HepG2 (cell line): ENCODE data around the gene DDX39B. TPM values are rescaled to one million over a fixed set of nuclear protein-coding genes. Genes with fewer than 3 reads are reported as not detected.

Source experiments
- ARID5B ChIP-seq: IDR thresholded peaks from 2 replicates; pipeline ENCODE4 v1.4.0; 2020; ENCODE audit warnings: mild to moderate bottlenecking, missing genetic modification reagents
- CENPT ChIP-seq: sonication (generic); formaldehyde crosslinking; IDR thresholded peaks from 2 replicates; pipeline ENCODE4 v1.8.0; 2022; ENCODE audit warnings: low read depth, mild to moderate bottlenecking, moderate library complexity, missing genetic modification reagents
- FOXO4 ChIP-seq: sonication (generic); formaldehyde crosslinking; conservative IDR thresholded peaks from 2 replicates; pipeline ENCODE4 v1.8.1; 2023; ENCODE audit warnings: missing genetic modification reagents
- MAZ ChIP-seq, 2 experiments: sonication (generic) in 1 of 2; formaldehyde crosslinking in 1 of 2; IDR thresholded peaks; 2 replicates each; pipeline versions ENCODE4 v1.5.0 to v1.6.1; 2012 to 2020; ENCODE audit warnings: low read depth in 2 of 2, mild to moderate bottlenecking in 2 of 2, borderline replicate concordance in 1 of 2, improper control_type of control experiment in 1 of 2, low read length in 1 of 2, missing genetic modification reagents in 1 of 2, moderate library complexity in 1 of 2
- ZNF451 ChIP-seq: sonication (generic); formaldehyde crosslinking; IDR thresholded peaks from 2 replicates; pipeline ENCODE4 v1.5.0; 2020; ENCODE audit warnings: mild to moderate bottlenecking, missing genetic modification reagents
- ZNF501 ChIP-seq: sonication (generic); formaldehyde crosslinking; IDR thresholded peaks from 2 replicates; pipeline ENCODE4 v1.5.1; 2020; ENCODE audit warnings: mild to moderate bottlenecking, moderate library complexity, missing genetic modification reagents
- polyA plus RNA-seq, 8 experiments: library from polyadenylated mRNA; depleted of rRNA in 3 of 8; stranded (reverse) in 7 of 8; unstranded in 1 of 8; fragments of >200 nt; fragmentation: Illumina TruSeq in 4 of 8; extraction: Trizol in 4 of 8; gene quantifications; 2 replicates each; pipeline versions ENCODE4 v1.2.1 to v1.2.3, GENCODE V29; 2011 to 2016; ENCODE audit warnings: low read depth in 4 of 8, missing spikeins in 1 of 8, mixed read lengths in 1 of 8; ENCODE audit not compliant: insufficient read depth in 1 of 8
- total RNA-seq, 5 experiments: library from RNA; depleted of rRNA; stranded (reverse); fragments of >200 nt; fragmentation: Illumina TruSeq; extraction: Trizol; gene quantifications; 2 replicates each; pipeline ENCODE4 v1.2.3, GENCODE V29; 2016; ENCODE audit warnings: low read depth in 1 of 5
- TF ChIP-seq, protein P1 (sequence below): sonication (generic); formaldehyde crosslinking; IDR thresholded peaks from 2 replicates; pipeline ENCODE4 v1.8.1; 2023; ENCODE audit warnings: mild to moderate bottlenecking, moderate library complexity, missing genetic modification reagents

The DDX39B gene
- total and polyA plus RNA-seq, 2 of the 13 experiments (the other 11 are each of a cell fraction or from before 2014, with no cell fraction given) = 570 to 678 TPM

GRCh38 chr6:31572041-31572911 is 30.5 kb upstream of the DDX39B start, which contains the start of gene LTA (continued):
- TF ChIP-seq CENPT (CRISPR knock-in tag) = no peak
- no peak for TF ChIP-seq ZNF501 (CRISPR knock-in tag)
- TF ChIP-seq MAZ (IDR thresholded peaks at IDR 0.05; ENCODE audit: borderline replicate concordance, low read depth, low read length) = no peak
- TF ChIP-seq MAZ (CRISPR knock-in tag; IDR thresholded peaks at IDR 0.05; ENCODE audit: low read depth) = no peak
- no peak for TF ChIP-seq ARID5B (CRISPR knock-in tag)
- TF ChIP-seq ZNF451 (CRISPR knock-in tag) = no peak
- TF ChIP-seq, protein P1, sequence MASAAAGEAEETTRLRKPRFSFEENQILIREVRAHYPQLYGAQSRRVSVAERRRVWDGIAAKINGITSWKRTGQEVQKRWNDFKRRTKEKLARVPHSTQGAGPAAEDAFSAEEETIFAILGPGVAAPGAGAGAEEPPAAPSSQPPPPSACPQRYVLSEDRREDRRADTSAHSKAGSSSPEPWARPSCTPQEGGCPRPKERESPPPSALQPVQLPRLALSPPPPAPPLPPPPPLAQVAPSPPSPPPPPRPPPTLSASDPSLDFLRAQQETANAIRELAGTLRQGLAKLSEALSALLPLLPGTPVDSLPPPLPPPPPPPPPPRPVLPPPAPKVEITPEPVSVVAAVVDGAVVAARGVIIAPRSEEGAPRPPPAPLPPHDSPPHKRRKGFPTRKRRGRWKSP = no peak
- 0 out of 2 replicates have a peak, but pooled peaks have one; percentile 53 for TF ChIP-seq FOXO4 (CRISPR knock-in tag)
